BE2C (cell line): ENCODE measurements around the gene OS9.
A peak's percentile ranks its signal among the peaks of the same experiment; 100 is the strongest.

Experiments used
- DNase-seq: peaks from one replicate; pipeline ENCODE4 v3.0.0-alpha.2; 2020
- H3K27me3 ChIP-seq: fragments of 250-450 bp; sonication (Bioruptor Pico); 2 replicates; pipeline ENCODE4 v1.5.1; 2020; ENCODE audit warnings: mild to moderate bottlenecking
- H3K36me3 ChIP-seq: fragments of 250-450 bp; sonication (Bioruptor Pico); 2 replicates; pipeline ENCODE4 v1.5.1; 2020; ENCODE audit warnings: mild to moderate bottlenecking
- H3K4me1 ChIP-seq: fragments of 250-450 bp; sonication (Bioruptor Pico); 2 replicates; pipeline ENCODE4 v1.5.1; 2020
- H3K4me3 ChIP-seq: 2 replicates; pipeline ENCODE4 v1.5.1; 2011; ENCODE audit warnings: low read depth, low read length
- H3K9me3 ChIP-seq: fragments of 250-450 bp; sonication (Bioruptor Pico); 2 replicates; pipeline ENCODE4 v1.5.1; 2020
- CTCF ChIP-seq: IDR thresholded peaks from 2 replicates; pipeline ENCODE4 v1.5.1; 2012; ENCODE audit warnings: mild to moderate bottlenecking, low read depth, low read length

OS9 gene

GRCh38 chr12:57724936-57725740 lies 31.2 kb downstream of the OS9 start:
- no peak for DNase-seq
- Histone ChIP-seq H3K36me3 (no peaks in the 10 kb centered on the region), H3K4me3 (no peak overlapping the region), H3K9me3 (no peaks in the 10 kb centered on the region), H3K27me3 (no peaks in the 10 kb centered on the region), H3K4me1 (peaks cover 2% of the 10 kb centered on the region; the same call in 1 of the 2 replicates)
- TF ChIP-seq CTCF, result no peak

- Histone ChIP-seq H3K4me3 (peak overlapping the region; percentile 89), H3K36me3 (no peaks in the 10 kb centered on the region), H3K9me3 (no peaks in the 10 kb centered on the region), H3K4me1 (peaks cover 2% of the 10 kb centered on the region; the same call in 1 of the 2 replicates), H3K27me3 (no peaks in the 10 kb centered on the region)
- DNase-seq, result no peak
- no peak for TF ChIP-seq CTCF
These were observed 31.9 kb downstream of the OS9 start for GRCh38 chr12:57725851-57726150.

GRCh38 chr12:57726151-57726883 lies 32.4 kb downstream of the OS9 start:
- peak; percentile 95 for DNase-seq
- no peaks in the 10 kb centered on the region for H3K27me3 ChIP-seq
- H3K9me3 ChIP-seq, result no peaks in the 10 kb centered on the region
- H3K4me3 ChIP-seq, result peak overlapping the region; percentile 89
- no peaks in the 10 kb centered on the region for H3K36me3 ChIP-seq
- peaks cover 2% of the 10 kb centered on the region; the same call in 1 of the 2 replicates for H3K4me1 ChIP-seq
- TF ChIP-seq CTCF, result peak; percentile 87

GRCh38 chr12:57726884-57727757 lies 33.2 kb downstream of the OS9 start:
- no peaks in the 10 kb centered on the region for H3K27me3 ChIP-seq
- no peaks in the 10 kb centered on the region for H3K36me3 ChIP-seq
- no peaks in the 10 kb centered on the region for H3K9me3 ChIP-seq
- TF ChIP-seq CTCF, result peak; percentile 34; the same call in 1 of the 2 replicates
- peaks cover 2% of the 10 kb centered on the region; the same call in 1 of the 2 replicates for H3K4me1 ChIP-seq
- H3K4me3 ChIP-seq, result peak overlapping the region; percentile 89
- DNase-seq, result peak; percentile 57

- Histone ChIP-seq H3K36me3 (no peaks in the 10 kb centered on the region), H3K4me3 (no peak overlapping the region), H3K9me3 (no peaks in the 10 kb centered on the region), H3K4me1 (peaks cover 2% of the 10 kb centered on the region; the same call in 1 of the 2 replicates), H3K27me3 (no peaks in the 10 kb centered on the region)
- no peak for TF ChIP-seq CTCF
- no peak for DNase-seq
These were observed 33.9 kb downstream of the OS9 start for GRCh38 chr12:57727758-57728395.
